H9 (cell line): ENCODE results near the gene UNC13C. TPM values are rescaled to one million over a fixed set of nuclear protein-coding genes. Genes with fewer than 3 reads are reported as not detected.

Experiments
- DNase-seq: peaks from one replicate; pipeline ENCODE4 v3.0.0-alpha.2; 2017
- H2AFZ ChIP-seq: one replicate; pipeline ENCODE4 v1.6.1; 2013; ENCODE audit warnings: mild to moderate bottlenecking, low read length, control low read depth, moderate library complexity
- H2AK5ac ChIP-seq: 2 replicates; pipeline ENCODE4 v1.6.1; 2013; ENCODE audit warnings: low read length, control low read depth, mixed read lengths; ENCODE audit not compliant: insufficient read length
- H2BK120ac ChIP-seq: one replicate; pipeline ENCODE4 v1.6.1; 2013; ENCODE audit warnings: low read depth, mild to moderate bottlenecking, low read length, control low read depth, inconsistent platforms; ENCODE audit not compliant: poor library complexity, severe bottlenecking
- H2BK12ac ChIP-seq: 2 replicates; pipeline ENCODE4 v1.6.1; 2013; ENCODE audit warnings: low read length, control low read depth, mixed read lengths, low read depth; ENCODE audit not compliant: insufficient read length
- H2BK15ac ChIP-seq: 2 replicates; pipeline ENCODE4 v1.6.1; 2013; ENCODE audit warnings: low read depth, low read length, control low read depth
- H2BK20ac ChIP-seq: one replicate; pipeline ENCODE4 v1.6.1; 2013; ENCODE audit warnings: low read depth, mild to moderate bottlenecking, low read length, control low read depth, inconsistent platforms; ENCODE audit not compliant: poor library complexity, severe bottlenecking
- H2BK5ac ChIP-seq: 2 replicates; pipeline ENCODE4 v1.6.1; 2013; ENCODE audit warnings: low read length, control low read depth, mixed read lengths; ENCODE audit not compliant: insufficient read length
- H3K14ac ChIP-seq: 2 replicates; pipeline ENCODE4 v1.6.1; 2013; ENCODE audit warnings: low read length, control low read depth; ENCODE audit not compliant: insufficient read depth
- H3K18ac ChIP-seq: 2 replicates; pipeline ENCODE4 v1.6.1; 2013; ENCODE audit warnings: low read depth, mild to moderate bottlenecking, mixed read lengths, low read length, control low read depth; ENCODE audit not compliant: insufficient read length
- H3K23ac ChIP-seq: 2 replicates; pipeline ENCODE4 v1.6.1; 2013; ENCODE audit warnings: low read length, control low read depth, mixed read lengths, low read depth; ENCODE audit not compliant: insufficient read length
- H3K23me2 ChIP-seq: 2 replicates; pipeline ENCODE4 v1.6.1; 2013; ENCODE audit warnings: low read depth, mild to moderate bottlenecking, mixed read lengths, low read length, control low read depth; ENCODE audit not compliant: insufficient read length, poor library complexity, severe bottlenecking
- H3K27ac ChIP-seq: 2 replicates; pipeline ENCODE4 v1.5.1; 2013; ENCODE audit warnings: low read length, control low read depth, mixed read lengths, low read depth; ENCODE audit not compliant: insufficient read length
- H3K27me3 ChIP-seq: 2 replicates; pipeline ENCODE4 v1.6.1; 2013; ENCODE audit warnings: low read length, control low read depth, inconsistent platforms; ENCODE audit not compliant: insufficient read depth
- H3K4ac ChIP-seq: 2 replicates; pipeline ENCODE4 v1.6.1; 2013; ENCODE audit warnings: low read depth, mild to moderate bottlenecking, control low read depth, inconsistent platforms, low read length, moderate library complexity
- H3K4me1 ChIP-seq: 2 replicates; pipeline ENCODE4 v1.6.1; 2013; ENCODE audit warnings: low read length, control low read depth, inconsistent platforms; ENCODE audit not compliant: insufficient read depth
- H3K4me2 ChIP-seq: 2 replicates; pipeline ENCODE4 v1.6.1; 2013; ENCODE audit warnings: low read length, control low read depth, mixed read lengths; ENCODE audit not compliant: insufficient read length, insufficient read depth
- H3K56ac ChIP-seq: 2 replicates; pipeline ENCODE4 v1.6.1; 2013; ENCODE audit warnings: low read depth, mild to moderate bottlenecking, mixed read lengths, low read length, control low read depth; ENCODE audit not compliant: insufficient read length
- H3K79me1 ChIP-seq: 2 replicates; pipeline ENCODE4 v1.6.1; 2013; ENCODE audit warnings: low read depth, mild to moderate bottlenecking, moderate library complexity, low read length, control low read depth, inconsistent platforms; ENCODE audit not compliant: insufficient read depth, poor library complexity, severe bottlenecking
- H3K79me2 ChIP-seq: 2 replicates; pipeline ENCODE4 v1.6.1; 2013; ENCODE audit warnings: low read length, control low read depth, inconsistent platforms; ENCODE audit not compliant: insufficient read depth
- H3K9ac ChIP-seq: 2 replicates; pipeline ENCODE4 v1.6.1; 2013; ENCODE audit warnings: low read length, control low read depth, mixed read lengths; ENCODE audit not compliant: insufficient read length; ENCODE audit errors: extremely low read depth
- H3K9me3 ChIP-seq: one replicate; pipeline ENCODE4 v1.6.1; 2013; ENCODE audit warnings: low read depth, low read length, inconsistent platforms; ENCODE audit not compliant: control insufficient read depth
- H3T11ph ChIP-seq: one replicate; pipeline ENCODE4 v1.6.1; 2013; ENCODE audit warnings: mild to moderate bottlenecking, low read length, control low read depth, inconsistent platforms
- H4K20me1 ChIP-seq: one replicate; pipeline ENCODE4 v1.6.1; 2013; ENCODE audit not compliant: control insufficient read depth, insufficient read length, insufficient read depth
- H4K5ac ChIP-seq: 2 replicates; pipeline ENCODE4 v1.6.1; 2013; ENCODE audit warnings: low read depth, mild to moderate bottlenecking, mixed read lengths, low read length, control low read depth; ENCODE audit not compliant: insufficient read length
- H4K8ac ChIP-seq: replicated peaks from 2 replicates; pipeline ENCODE4 v1.6.1; 2013; ENCODE audit warnings: low read length, control low read depth, mixed read lengths, low read depth; ENCODE audit not compliant: insufficient read length
- H4K91ac ChIP-seq: 2 replicates; pipeline ENCODE4 v1.6.1; 2013; ENCODE audit warnings: low read depth, mild to moderate bottlenecking, moderate library complexity, mixed read lengths, low read length, control low read depth; ENCODE audit not compliant: insufficient read length
- H3K27ac Mint-ChIP-seq, 3 experiments: 2 replicates in 2 of 3; 3 replicates in 1 of 3; pipeline ENCODE4 v1.8.0; 2020 to 2021; ENCODE audit warnings: mixed read lengths in 3 of 3, mild to moderate bottlenecking in 1 of 3, moderate library complexity in 1 of 3
- H3K27me3 Mint-ChIP-seq: 2 replicates; pipeline ENCODE4 v1.8.0; 2021; ENCODE audit warnings: low read depth, mild to moderate bottlenecking, moderate library complexity, mixed read lengths
- H3K36me3 Mint-ChIP-seq, 3 experiments: 2 replicates in 2 of 3; 3 replicates in 1 of 3; pipeline ENCODE4 v1.8.0; 2020 to 2021; ENCODE audit warnings: low read depth in 3 of 3, mixed read lengths in 3 of 3; ENCODE audit not compliant: insufficient read depth in 1 of 3
- H3K4me1 Mint-ChIP-seq, 2 experiments: 2 replicates each; pipeline ENCODE4 v1.8.0; 2020; ENCODE audit warnings: mixed read lengths in 2 of 2
- H3K4me3 Mint-ChIP-seq, 2 experiments: 2 replicates in 1 of 2; 3 replicates in 1 of 2; pipeline ENCODE4 v1.8.0; 2020 to 2021; ENCODE audit warnings: mild to moderate bottlenecking in 2 of 2, mixed read lengths in 2 of 2, moderate library complexity in 1 of 2
- H3K9me3 Mint-ChIP-seq, 2 experiments: 2 replicates in 1 of 2; 3 replicates in 1 of 2; pipeline ENCODE4 v1.8.0; 2020; ENCODE audit warnings: mild to moderate bottlenecking in 2 of 2, mixed read lengths in 2 of 2, moderate library complexity in 1 of 2
- CTCF ChIP-seq: fragments of 200-600 bp; sonication (generic); conservative IDR thresholded peaks from 3 replicates; pipeline ENCODE4 v1.8.0; 2021; ENCODE audit warnings: antibody characterized with exemption, mild to moderate bottlenecking
- WGBS: extraction: QIAGEN DNeasy Blood & Tissue Kit; methylation state at CpG from one replicate; pipeline ENCODE4 v1.1.7; 2013; ENCODE audit warnings: missing lambda C conversion rate, low lambda C conversion rate, mixed read lengths; ENCODE audit not compliant: insufficient read length; ENCODE audit errors: extremely low coverage; 5-methylcytosine and 5-hydroxymethylcytosine counted together
- total RNA-seq: library from RNA; stranded (reverse); gene quantifications from 2 replicates; pipeline ENCODE4 v1.2.1, GENCODE V29; 2021

Gene UNC13C
- total RNA-seq, 1 experiment from 2014 or later = 0.02 TPM

- Histone ChIP-seq H3K23ac (no peak overlapping the region), H2BK120ac (no peak overlapping the region), H2BK20ac (no peak overlapping the region), H3K27me3 (no peaks in the 10 kb centered on the region), H3K23me2 (no peaks in the 10 kb centered on the region), H2AFZ (no peak overlapping the region), H3K14ac (no peak overlapping the region), H3K4ac (no peak overlapping the region), H3K4me2 (no peak overlapping the region), H3K9ac (no peak overlapping the region), H4K5ac (no peak overlapping the region), H2BK12ac (no peak overlapping the region), H3K56ac (no peak overlapping the region), H2AK5ac (no peak overlapping the region), H3K79me1 (no peaks in the 10 kb centered on the region), H2BK5ac (no peak overlapping the region), H3K18ac (no peak overlapping the region), H3K9me3 (no peaks in the 10 kb centered on the region), H3K4me1 (no peaks in the 10 kb centered on the region), H3T11ph (no peak overlapping the region), H3K79me2 (no peaks in the 10 kb centered on the region), H2BK15ac (no peak overlapping the region), H4K20me1 (no peaks in the 10 kb centered on the region), H4K8ac (no peak overlapping the region), H4K91ac (no peak overlapping the region), H3K27ac (no peak overlapping the region)
- no CpG with 5 or more reads among the region's 2 CpGs for WGBS
- no peak for DNase-seq
- Mint-ChIP-seq H3K36me3 (no peaks in the 10 kb centered on the region; a peak in 2 of 7 replicates), H3K9me3 (no peaks in the 10 kb centered on the region; a peak in 2 of 5 replicates), H3K4me1 (no peaks in the 10 kb centered on the region), H3K27me3 (no peaks in the 10 kb centered on the region; the same call in 1 of the 2 replicates), H3K27ac (no peak overlapping the region), H3K4me3 (no peak overlapping the region)
- TF ChIP-seq CTCF = no peak
Observed at GRCh38 chr15:54560417-54560816, 582.2 kb downstream of the UNC13C start.
